GM18520 (cell line): ENCODE measurements around the gene VSTM5.
A peak's percentile ranks its signal among the peaks of the same experiment; 100 is the strongest.
"Not testable (repeated sequence)": the region's sequence is repeated elsewhere in the genome, so short reads cannot be mapped to it uniquely, and the experiment has no call there.

Experiments
- ATAC-seq: cut with Tn5 transposase; IDR thresholded peaks from one replicate; pipeline ENCODE4 v1.9.1; 2021; ENCODE audit not compliant: unreplicated experiment

Gene VSTM5

DNA sequence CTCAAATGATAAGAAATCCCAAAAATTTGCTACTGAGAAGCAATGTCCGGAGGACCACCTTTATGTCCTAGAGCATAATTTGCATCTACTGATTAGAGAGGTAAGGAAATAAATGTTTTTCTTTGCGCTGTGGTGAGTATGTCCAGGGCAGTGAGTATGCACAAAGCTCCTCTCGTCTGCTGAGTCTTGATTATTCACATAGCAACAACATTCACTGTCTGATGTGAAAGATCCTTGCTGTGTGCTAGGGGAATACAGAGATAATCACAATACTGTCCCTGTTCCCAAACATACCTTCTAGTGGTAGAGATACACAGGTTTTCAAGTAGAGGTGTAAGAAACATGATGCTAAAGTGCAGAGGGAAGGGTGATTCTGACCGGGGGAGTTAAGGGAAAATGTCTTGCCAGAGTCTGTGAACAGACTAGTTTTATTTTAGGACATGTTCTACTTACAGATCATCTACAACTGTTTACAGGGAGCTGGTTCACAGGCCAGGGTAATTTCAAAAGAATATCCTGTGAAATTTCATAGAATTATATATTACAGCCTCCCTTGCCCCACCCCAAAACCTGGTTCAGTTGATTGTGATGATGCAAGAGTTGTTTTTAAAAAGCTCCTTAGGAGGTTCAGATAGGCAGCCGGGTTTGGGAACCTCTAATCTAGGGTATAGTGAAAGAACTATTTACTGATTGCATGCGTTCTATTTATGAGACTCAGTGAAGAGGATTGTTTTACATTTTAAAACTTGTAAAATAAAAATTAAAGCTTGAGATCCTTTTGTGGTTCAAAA is 53.8 kb downstream of the VSTM5 start:
- ATAC-seq: no peak

DNA sequence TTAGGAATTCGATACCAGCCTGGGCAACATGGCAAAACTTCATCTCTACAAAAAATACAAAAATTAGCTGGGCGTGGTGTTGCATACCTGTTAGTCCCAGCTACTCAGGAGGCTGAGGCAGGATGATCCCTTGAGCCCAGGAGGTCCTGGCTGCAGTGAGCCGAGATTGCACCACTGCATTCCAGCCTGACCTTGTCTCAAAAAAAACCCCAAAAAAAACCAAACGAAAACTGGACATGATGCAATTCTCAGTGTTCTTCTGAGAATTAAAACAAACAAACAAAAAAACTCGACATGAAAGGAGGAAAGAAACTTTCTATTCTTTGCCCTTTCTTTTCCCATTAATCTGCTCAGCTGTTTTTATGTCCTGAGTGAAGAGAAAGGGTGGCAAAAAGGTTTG is 58.9 kb downstream of the VSTM5 start:
- no peak for ATAC-seq

DNA sequence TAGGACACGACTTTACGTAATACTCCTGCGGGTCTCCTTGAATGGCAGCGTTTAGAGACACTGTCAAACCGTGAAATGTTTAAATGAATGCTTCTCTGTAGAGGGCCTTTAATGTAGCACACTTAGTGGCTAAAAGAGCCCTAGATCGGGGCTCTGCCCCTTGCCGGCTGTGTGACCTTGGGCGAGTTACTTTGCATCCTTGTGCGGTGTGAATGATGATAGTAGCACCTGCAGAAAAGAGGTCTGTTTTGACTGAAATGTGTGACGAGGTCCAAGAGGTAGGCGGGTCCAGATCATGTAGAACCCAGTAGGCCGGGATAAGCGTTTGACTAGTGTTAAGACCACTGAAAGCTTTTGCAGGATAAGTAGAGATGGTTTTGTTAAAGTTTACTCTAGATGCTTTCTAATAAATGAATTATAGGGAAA is 65.5 kb downstream of the VSTM5 start:
- peak; percentile 40 for ATAC-seq

DNA sequence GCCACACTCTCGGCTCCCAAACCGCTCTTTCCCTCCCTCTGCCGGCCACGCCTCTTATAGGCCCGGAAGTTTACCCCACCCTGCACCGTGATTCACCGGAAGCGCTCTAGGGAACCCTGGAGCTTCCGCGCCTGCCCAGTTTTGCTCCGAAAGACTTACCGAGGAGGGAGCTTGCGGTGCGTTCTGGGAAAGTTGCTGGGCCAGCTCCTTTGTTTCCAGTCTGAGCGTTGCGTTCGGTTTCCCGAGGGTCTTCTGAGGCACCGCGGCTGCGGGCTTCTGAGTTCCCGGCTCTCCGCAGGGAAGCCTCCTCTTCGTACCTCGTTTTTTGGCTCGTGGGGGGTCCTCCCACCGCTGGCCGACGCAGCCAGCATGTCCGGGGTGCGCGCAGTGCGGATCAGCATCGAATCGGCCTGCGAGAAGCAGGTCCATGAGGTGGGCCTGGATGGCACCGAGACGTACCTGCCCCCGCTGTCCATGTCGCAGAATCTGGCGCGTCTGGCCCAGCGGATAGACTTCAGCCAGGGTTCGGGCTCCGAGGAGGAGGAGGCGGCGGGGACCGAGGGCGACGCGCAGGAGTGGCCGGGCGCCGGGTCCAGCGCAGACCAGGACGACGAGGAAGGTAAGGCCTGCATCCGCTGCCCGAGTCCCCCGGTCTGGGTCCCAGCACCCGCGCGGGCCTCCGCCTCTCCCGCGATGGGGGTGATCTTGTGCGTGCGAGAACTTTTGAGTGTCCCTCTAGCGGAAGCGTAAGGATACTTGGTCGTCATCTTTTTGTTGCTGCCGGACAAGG is 66.1 kb downstream of the VSTM5 start, which contains the start of gene MED17:
TSS of gene MED17 (plus strand) at position 138 of the 790 bp plus-strand sequence. CDS start at position 370, 232 bp downstream.
- peak; percentile 90 for ATAC-seq

DNA sequence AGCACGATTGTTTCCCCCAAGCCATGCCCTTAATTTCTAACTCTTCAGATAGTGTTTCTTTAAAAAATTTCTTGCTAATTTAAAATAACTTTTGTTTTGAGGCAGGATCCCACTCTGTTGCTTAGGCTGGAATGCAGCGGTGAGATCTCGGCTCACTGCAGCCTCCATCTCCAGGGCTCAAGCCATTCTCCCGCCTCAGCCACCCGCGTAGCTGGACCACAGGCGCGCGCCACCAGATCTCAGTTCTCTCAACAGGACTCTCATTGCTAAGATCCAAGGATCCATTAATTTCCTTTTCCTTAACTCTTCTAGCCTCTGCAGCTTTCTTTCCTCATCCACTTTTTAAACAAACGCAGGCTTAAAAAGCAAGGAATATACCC is 66.7 kb downstream of the VSTM5 start:
- ATAC-seq: peak; percentile 20

DNA sequence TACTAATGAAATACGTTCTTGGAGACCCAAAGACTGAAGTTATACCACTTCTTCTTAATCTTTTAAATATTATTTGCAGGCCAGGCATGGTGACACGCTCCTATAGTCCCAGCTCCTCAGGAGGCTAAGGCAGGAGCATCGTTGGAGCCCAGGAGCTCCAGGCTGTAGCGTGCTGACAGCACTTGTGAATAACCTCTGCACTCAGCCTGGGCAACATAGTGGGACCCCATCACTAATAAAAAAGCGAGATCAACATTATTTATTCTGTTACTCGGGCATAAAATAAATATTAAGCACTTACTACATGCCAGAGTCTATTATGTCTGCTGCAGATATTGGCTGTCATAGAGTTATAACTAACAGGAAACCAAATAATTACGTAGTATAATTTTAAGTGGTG is 67.1 kb downstream of the VSTM5 start:
- no peak for ATAC-seq

DNA sequence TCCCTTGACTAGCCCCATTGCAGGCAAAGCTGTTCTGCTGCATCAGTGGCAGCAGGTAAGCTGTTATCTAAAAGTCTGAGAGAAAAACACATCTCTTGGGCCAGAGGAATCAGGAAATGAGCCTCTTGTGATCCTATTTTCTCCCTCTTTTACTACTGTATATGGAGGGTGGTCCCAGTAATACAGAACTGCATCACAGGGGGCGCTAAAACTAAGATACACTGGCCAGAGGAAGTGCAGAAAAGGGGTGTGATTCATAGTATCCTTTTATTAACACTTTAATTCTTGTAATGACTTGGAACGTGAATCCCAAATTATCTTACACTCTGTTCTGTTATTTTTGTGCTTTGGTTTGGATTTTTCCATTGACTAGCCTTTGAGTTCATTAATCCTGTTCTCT is 75.1 kb downstream of the VSTM5 start:
- no peak for ATAC-seq

DNA sequence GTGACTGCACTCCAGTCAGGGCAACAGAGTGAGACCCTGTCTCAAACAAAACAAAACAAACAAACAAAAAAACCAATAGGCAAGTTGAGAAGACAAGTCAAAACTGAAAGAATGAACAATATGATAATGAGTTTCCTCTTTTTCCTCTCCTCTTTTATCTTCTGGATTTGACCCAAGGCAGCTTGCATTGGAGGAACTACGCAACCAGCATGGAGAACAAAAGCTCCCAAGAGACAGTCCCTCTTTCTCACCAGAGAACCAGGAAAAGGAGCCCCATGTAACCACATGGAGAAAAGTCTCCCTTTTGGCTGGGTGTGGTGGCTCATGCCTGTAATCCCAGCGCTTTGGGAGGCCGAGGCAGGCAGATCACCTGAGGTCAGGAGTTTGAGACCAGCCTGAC is 75.9 kb downstream of the VSTM5 start:
- ATAC-seq: not testable (repeated sequence)

DNA sequence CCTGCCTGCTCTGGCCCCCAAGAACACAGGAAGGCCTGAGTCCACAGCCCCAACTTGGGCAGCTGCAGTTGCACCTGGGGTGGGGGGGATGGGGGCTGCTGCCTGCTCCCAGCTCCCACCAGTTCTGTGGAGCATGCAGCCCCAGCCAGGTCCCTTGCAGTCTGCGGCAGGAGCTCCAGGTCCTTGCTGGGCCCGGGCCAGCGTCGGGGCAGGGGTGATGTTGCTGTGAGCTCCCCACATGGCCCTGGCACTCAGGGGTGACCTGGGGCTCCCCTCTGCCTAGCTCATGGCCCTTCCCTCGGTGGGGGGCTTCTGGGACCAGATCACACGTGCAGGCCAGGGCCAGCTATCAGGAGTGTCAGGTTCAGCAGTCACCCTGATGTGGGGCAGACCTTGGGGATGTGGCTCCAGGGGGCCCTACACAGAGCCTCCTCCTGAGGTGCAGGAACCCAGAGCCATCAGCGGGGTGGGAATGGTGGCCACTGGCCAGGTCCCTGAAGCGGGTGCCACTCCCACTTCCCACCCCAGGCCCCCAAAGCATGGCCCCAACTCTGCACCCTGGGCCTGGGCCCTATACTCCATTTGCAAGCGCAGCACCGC is 76.7 kb downstream of the VSTM5 start:
- ATAC-seq: no peak

DNA sequence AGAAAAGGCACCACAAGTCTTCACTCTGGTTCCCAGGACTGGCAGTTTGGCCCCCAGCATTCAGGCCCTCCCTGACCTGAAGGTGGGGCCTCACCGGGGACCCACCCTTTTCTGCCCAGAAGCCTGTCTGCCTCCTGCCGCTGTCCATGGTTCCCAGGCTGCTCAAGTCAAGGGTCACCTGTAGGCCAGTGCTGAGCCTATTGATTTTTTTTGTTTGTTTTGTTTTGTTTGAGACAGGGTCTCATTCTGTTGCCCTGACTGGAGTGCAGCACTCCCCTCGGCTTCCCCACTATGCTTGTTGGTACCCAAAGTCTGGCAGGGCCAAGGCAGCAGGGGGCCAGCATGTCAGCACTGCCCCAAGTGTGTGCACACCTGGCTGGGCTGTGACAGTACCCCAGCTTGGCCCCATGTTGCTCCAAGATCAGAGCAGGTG is 77.4 kb downstream of the VSTM5 start:
- ATAC-seq: no peak

DNA sequence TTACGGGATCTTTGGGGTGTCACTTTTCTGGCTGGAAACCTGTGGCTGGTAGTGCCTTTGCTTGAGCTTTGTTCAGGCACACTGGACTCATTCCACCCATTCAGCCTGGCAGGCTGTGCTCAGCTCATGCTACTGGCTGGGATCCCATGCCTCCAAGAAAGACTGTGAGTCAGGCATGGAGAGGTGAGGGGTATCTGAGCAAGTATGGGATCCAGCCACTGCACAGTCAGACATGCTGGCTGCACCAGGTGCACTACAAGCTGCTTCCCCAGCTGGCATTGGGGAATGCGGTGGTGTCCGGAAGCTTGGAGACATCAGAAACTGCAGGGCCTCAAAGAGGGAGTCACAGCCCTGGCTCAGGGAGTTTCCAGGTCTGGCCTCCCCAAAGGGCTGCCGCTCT is 78.3 kb downstream of the VSTM5 start:
- no peak for ATAC-seq

DNA sequence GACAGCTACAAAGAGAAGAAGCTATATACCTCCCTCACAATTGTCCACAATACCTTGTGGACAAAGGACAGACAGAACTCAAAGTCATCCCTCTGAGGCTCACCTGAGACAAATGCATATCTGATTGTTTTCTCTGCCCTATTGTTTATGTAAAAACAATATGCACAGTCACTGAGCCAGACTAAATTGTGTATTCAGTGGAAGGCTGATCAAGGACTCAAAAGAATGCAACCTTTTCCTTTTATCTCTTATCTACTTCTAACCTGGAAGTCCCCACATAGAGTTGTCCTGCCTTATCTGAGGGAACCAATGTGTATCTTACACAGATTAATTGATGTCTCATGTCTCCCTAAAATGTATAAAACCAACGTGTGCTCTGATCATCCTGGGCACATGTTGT is 80.3 kb downstream of the VSTM5 start:
- no peak for ATAC-seq
